Medulla oblongata (tissue), 1 donor: ENCODE measurements around the gene GGT7.
A peak's percentile ranks its signal among the peaks of the same experiment; 100 is the strongest.
"Not testable (repeated sequence)": the region's sequence is repeated elsewhere in the genome, so short reads cannot be mapped to it uniquely, and the experiment has no call there.

Source experiments
- DNase-seq: peaks from one replicate; pipeline ENCODE4 v3.0.0-alpha.2; 2015; ENCODE audit errors: extremely low spot score

GGT7 gene

DNA sequence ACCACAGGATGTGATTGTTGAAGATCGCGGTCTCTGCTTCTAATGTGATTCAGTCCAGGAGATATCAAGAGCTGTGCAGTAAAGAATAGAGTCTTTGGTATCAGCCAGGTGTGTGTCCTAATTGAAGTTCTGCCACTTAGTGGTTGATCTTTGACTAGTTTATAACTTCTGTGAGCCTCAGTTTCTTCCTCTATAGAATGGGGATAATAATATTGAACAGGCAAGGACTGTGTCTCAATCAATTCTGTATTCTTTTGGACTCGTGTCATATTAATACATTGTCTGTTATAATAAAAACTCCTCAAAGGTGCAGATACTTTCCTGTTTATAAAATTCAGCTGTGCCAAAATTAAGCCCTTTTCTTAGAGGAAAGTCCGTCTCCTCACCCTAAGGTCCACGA, 24.1 kb downstream of the GGT7 start:
- no peak for DNase-seq

DNA sequence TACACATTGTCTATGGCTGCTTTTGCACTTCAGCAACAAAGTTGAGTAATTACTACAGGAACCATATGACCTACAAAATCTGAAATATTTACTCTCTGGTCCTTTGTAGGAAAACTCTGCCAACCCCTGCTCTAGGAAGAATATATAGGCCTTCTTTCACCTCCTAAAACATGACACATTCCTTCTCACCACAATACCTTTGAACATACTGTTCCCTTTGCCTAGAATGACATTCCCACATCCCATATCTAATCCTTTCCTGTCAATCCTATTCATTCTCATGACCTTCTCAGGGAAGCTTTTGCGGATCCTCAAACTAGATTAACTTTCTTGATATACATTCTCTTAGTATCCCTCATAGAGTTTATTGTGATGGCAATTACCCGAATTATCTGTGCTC, 29.2 kb downstream of the GGT7 start:
- DNase-seq: no peak

GRCh38 chr20:34842143-34842542, 30.5 kb downstream of the GGT7 start:
- no peak for DNase-seq

- DNase-seq: peak; percentile 29
Observed at GRCh38 chr20:34834459-34834893, 38.2 kb downstream of the GGT7 start.

DNA sequence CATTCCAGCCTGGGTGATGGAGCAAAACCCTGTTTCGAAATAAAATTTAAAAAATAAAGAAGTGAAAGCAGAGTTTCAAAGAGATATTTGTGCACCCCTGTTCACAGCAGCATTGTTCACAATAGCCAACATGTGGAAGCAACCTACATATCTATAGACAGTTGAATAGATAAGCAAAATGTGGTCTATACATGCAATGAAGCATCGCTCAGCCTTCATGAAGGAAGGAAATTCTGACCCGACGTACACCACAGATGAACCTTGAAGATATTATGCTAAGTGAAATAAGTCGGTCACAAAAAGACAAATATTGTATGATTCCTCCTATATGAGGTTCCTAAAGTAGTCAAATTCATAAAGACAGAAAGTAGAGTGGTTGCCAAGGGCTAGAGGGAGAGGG, 40.7 kb downstream of the GGT7 start:
- DNase-seq: no peak

DNA sequence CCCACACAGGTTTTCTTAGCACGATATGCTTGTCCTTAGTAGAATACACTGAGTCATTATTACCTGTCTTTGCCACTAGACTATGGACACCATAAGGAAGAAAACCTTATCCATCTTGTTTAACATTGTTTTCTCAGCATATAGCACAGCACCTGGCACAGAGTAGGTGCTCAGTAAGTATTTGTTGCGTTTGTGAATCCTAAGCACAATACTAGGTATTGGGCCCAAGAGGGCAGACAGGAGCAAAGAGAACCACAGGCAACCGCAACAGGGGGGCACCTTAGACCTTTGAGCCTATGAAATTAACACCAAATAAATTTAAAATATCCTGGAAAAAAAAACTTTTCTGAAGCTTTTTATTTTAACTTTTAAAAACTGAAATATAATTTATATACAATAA, 43.5 kb downstream of the GGT7 start:
- DNase-seq: no peak

DNA sequence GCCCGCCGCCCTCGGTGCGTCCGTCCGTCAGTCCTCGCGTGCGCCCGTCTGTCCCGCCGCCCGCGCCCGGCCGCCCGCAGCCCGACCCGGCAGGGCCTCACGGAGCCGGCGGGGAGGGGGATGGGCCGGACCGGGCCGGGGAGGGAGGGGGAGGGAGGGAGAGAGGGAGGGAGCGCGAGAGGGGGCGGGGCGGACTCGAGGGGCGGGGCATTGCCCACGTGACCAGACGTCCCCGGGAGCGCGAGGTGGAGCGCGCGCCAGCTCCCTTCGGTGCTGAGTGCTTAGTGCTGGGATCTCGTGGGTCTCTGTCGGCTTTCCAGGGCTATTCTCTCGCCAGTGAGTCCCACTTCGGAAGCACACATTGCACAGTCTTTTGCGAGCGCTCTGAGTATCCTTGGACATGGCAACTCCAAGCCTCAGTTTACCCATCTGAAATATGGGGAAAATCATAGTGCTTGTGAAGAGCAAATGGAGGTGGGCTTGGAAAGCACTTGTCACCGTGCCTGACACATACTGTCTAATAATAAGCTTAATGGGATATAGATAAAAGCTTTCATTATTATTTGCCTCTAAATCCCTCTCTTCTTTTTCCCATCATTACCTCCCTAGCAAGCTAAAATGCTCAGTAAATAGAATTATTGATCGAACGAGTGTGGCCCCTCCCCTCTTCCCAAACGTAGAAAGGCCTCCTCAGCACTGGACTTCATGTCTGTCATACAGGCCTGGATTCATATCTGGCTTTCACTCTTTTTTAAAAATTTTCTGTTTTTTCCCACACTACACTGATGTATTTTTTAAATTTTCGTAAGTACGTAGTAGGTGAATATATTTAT, 46.9 kb downstream of the GGT7 start, which contains the start of gene NCOA6:
TSS of gene NCOA6 (minus strand) at position 122 of the 833 bp plus-strand sequence. CDS start 43,296 bp downstream, outside the sequence.
- DNase-seq: peak; percentile 88

DNA sequence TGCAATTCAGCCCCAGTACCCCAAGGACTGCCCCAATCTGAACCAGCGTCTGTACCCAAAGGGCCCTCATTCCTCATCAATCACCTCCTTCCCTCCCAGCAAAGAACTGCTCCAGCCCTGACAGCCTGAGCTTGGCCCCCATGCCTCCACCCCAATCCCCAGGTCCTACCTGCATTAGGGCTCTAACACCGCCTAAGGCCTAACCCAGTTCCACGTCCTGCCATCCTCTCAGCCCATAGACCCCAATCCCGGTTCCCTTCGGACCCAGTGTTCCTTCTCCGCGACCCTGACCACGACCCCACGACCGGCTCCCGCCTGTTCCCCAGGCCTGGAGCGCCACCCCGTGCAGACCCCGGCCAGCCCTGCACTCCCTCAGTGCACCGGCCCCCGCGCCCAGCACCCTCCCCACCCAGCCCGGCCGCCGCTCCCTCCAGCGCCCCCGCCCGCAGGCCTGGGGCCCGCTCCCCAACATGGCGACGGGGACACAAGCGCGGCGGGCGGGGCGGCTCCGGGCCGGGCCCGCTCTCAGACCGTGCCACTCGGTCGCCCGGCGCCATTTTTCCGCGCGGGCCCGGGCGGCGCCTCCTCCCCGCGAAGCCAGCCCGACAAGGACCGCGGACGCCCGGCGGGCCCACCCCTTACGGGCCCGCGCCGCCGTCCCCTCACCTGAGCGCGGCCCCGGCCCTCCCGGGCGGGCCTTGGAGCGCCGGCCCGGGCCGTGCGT, 47.7 kb downstream of the GGT7 start:
- peak; percentile 70 for DNase-seq

DNA sequence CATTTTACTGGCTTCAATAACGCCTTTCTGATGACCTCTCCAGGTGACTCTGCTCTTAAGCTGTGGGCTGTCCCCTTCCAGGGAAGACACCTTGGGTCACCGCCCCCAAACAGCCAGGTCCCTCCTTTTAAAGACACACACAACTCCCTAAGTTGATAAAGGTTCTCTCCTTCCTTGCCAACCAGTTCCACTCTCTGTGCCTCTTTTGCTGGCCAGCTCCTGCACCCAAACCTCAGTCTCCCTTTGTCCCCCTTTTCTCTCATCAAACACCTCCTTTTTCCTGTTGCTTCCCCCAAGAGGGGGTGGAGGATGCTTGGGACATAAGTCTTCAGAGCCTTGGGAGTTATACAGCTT, 48.2 kb downstream of the GGT7 start:
- peak; percentile 58 for DNase-seq

GRCh38 chr20:34824026-34824425, 48.6 kb downstream of the GGT7 start:
- DNase-seq: no peak

DNA sequence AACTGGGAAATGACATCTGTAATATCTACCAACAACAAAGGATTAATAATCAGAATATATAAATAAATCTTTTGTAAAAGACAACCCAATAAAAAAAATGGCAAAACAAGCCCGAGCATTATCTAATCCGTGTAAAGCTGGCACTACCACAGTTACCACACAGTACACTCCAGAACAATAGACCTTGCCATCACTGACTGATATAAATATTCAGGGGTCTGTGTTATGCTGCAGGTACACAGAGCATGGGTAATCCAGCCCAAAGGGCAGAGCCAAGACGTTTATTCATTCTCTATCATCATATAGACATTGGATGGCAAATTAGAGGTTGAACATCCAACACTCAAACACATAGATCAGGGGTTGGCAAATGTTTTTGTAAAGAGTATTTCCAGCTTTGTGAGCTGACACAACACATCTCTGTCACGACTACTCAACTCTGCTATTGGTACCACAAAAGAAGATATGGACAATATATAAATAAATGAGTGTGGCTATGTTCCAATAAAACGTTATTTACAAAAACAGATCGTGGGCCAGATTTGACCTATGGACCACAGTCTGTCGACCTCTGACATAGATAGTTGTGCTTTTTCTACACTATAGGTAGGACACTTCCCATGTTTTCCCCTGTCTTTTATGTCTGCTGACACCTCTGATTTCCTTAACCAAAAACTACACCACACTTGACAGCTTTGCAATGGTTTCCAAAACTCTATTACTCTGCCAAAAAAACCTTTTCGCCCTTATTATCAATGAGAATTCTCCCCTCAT, 51.7 kb downstream of the GGT7 start:
- peak; percentile 18 for DNase-seq

DNA sequence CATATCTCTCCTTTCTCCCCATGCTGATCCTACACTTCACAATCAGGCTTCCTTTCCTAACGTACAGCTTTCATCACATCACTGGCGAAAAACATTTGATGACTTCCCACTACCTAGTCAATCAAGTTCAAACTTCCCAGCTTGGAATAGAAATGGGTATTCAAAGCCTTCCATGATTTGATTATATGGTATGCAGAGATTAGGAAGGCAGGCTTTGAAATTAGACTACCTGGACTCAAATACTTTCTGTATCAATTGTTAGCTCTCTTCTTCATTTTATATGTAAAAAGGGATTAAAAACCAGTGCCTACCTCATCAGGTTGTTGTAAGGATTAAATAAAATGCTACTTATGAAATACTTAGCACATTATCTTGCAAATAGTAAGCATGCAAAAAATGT, 54.9 kb downstream of the GGT7 start:
- no peak for DNase-seq

- no peak for DNase-seq
Observed at GRCh38 chr20:34817072-34817471, 55.6 kb downstream of the GGT7 start.

- no peak for DNase-seq
Observed at GRCh38 chr20:34815636-34816035, 57.0 kb downstream of the GGT7 start.

DNA sequence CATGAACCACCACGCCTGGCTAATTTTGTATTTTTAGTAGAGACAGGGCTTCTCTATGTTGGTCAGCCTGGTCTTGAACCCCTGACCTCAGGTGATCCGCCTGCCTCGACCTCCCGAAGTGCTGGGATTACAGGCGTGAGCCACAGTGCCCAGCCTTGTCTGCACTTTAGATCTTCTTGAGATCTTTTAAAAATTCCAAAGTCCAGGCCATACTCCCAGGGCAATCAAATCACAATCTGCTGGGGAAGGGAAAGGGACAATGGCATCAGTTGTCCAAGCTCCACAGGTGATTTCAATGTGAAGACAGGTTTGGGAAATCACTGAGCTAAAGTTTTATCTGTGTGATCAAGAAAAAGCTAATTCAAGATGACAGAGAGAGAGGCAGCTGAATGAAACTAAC, 64.1 kb downstream of the GGT7 start:
- DNase-seq: no peak

GRCh38 chr20:34807944-34808465, 64.7 kb downstream of the GGT7 start:
- DNase-seq: not testable (repeated sequence)

DNA sequence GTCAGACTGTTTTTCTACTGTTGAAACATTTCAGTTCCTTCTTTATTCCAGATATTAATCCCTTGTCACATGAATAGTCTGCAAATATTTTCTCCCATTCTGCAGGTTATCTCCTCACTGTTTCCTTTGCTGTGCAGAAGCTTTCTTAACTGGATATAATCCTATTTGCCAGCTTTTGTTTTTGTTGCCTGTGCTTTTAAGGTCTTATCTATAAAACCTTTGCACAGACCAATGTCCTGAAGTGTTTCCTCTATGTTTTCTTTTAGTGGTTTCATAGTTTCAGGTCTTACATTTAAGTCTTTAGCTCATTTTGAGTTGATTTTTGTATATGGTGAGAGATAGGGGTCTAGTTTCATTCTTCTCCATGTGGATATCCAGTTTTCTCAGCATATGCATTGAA, 66.4 kb downstream of the GGT7 start:
- DNase-seq: no peak

- no peak for DNase-seq
Observed at GRCh38 chr20:34798871-34799270, 73.8 kb downstream of the GGT7 start.

- DNase-seq: no peak
Observed at GRCh38 chr20:34798328-34798727, 74.3 kb downstream of the GGT7 start.

- DNase-seq: no peak
Observed at GRCh38 chr20:34797012-34797995, 75.4 kb downstream of the GGT7 start.
